Measurements from ENCODE around the gene BPIFB3. TPM values are rescaled to one million over a fixed set of nuclear protein-coding genes. Genes with fewer than 3 reads are reported as not detected.

Gene BPIFB3
- total and polyA plus RNA-seq, 2 of the 13 experiments (the other 11 are each of a cell fraction or from before 2014, with no cell fraction given) = 0.09 TPM; not detected in 1

GRCh38 chr20:33054381-33054780 is 678 bp downstream of the BPIFB3 start:
- POLR2A ChIA-PET = no interaction called here
- H3K79me2 ChIP-seq (ENCODE audit: insufficient read depth, low read length) = no peaks in the 10 kb centered on the region

GRCh38 chr20:33054791-33055190 is 1.1 kb downstream of the BPIFB3 start:
- POLR2A ChIA-PET = no interaction called here
- no peak for ATAC-seq
- Histone ChIP-seq H3K4me1 (ENCODE audit: insufficient read depth, low read length) (peaks cover 17% of the 10 kb centered on the region), H4K20me1 (ENCODE audit: insufficient read depth, low read length) (no peaks in the 10 kb centered on the region), H3K27me3 (ENCODE audit: control insufficient read depth in 1 of 2, insufficient read depth in 2 of 2, low read length in 2 of 2) (peaks cover 1 to 46% of the 10 kb centered on the region in 2 experiments; a peak in 4 of 5 replicates), H3K9me3 (ENCODE audit: low read length) (no peaks in the 10 kb centered on the region), H3K79me2 (ENCODE audit: insufficient read depth, low read length) (no peaks in the 10 kb centered on the region), H3K27ac (ENCODE audit: extremely low read length, insufficient read depth, low read length) (no peak overlapping the region), H3K36me3 (replicated peaks in 1 of 2; ENCODE audit: control insufficient read depth in 1 of 2, insufficient read depth in 2 of 2, low read length in 2 of 2) (no peaks in the 10 kb centered on the region), H3K4me3 (replicated peaks in 1 of 3; ENCODE audit: insufficient read depth in 1 of 3, low read depth in 2 of 3, low read length in 3 of 3) (no peak overlapping the region), H3K9ac (ENCODE audit: insufficient read depth, low read depth, low read length) (no peak overlapping the region), H2AFZ (ENCODE audit: low read length) (no peak overlapping the region), H3K4me2 (ENCODE audit: low read depth, low read length) (no peak overlapping the region)
- no peak for FAIRE-seq
- CTCF ChIA-PET (ENCODE audit: low intra/inter-chr PET ratio, low total read pairs) = no interaction called here
- in situ Hi-C loops (cut with HindIII; ENCODE audit: extremely low pct_ligation_motif_present, low pct_unique_long_range_greater_than_20kb) = no loop called here
- no peak for DNase-seq (ENCODE audit: low spot score)
- intact Hi-C loops (cut with micrococcal nuclease; ENCODE audit: unreplicated experiment) = no loop called here
- BruUV-seq (replicated peaks) = no TSS peak
- 41% methylated on average over 2 of the region's 2 CpGs for WGBS (ENCODE audit: low lambda C conversion rate)
- TF ChIP-seq MATR3 (CRISPR knock-in tag; IDR thresholded peaks at IDR 0.05) (no peak), TBP (CRISPR knock-in tag; IDR thresholded peaks at IDR 0.05) (no peak), ZNF687 (CRISPR knock-in tag; IDR thresholded peaks at IDR 0.05) (no peak), ZNF629 (CRISPR knock-in tag; conservative IDR thresholded peaks at IDR 0.05) (peak; percentile 68), ZNF317 (CRISPR knock-in tag; IDR thresholded peaks at IDR 0.05) (no peak)

More at GRCh38 chr20:33054381-33054780, 678 bp downstream of the BPIFB3 start:
- Histone ChIP-seq H3K4me3 (replicated peaks in 1 of 3; ENCODE audit: insufficient read depth in 1 of 3, low read depth in 2 of 3, low read length in 3 of 3) (no peak overlapping the region), H3K9me3 (ENCODE audit: low read length) (no peaks in the 10 kb centered on the region), H3K36me3 (replicated peaks in 1 of 2; ENCODE audit: control insufficient read depth in 1 of 2, insufficient read depth in 2 of 2, low read length in 2 of 2) (no peaks in the 10 kb centered on the region), H3K9ac (ENCODE audit: insufficient read depth, low read depth, low read length) (no peak overlapping the region), H2AFZ (ENCODE audit: low read length) (no peak overlapping the region), H3K4me2 (ENCODE audit: low read depth, low read length) (no peak overlapping the region), H3K27ac (ENCODE audit: extremely low read length, insufficient read depth, low read length) (no peak overlapping the region), H4K20me1 (ENCODE audit: insufficient read depth, low read length) (no peaks in the 10 kb centered on the region), H3K4me1 (ENCODE audit: insufficient read depth, low read length) (peaks cover 17% of the 10 kb centered on the region), H3K27me3 (ENCODE audit: control insufficient read depth in 1 of 2, insufficient read depth in 2 of 2, low read length in 2 of 2) (peaks cover 1 to 46% of the 10 kb centered on the region in 2 experiments; a peak in 4 of 5 replicates)
- DNase-seq (ENCODE audit: low spot score) = no peak
- no peak for FAIRE-seq
- CTCF ChIA-PET (ENCODE audit: low intra/inter-chr PET ratio, low total read pairs) = no interaction called here
- TF ChIP-seq ARID2 (CRISPR knock-in tag; IDR thresholded peaks at IDR 0.05; ENCODE audit: borderline replicate concordance) (no peak), KLF16 (CRISPR knock-in tag; IDR thresholded peaks at IDR 0.05) (no peak), ZMYM3 (CRISPR knock-in tag; IDR thresholded peaks at IDR 0.05) (peak; percentile 44; the same call in 1 of the 2 replicates)
- intact Hi-C loops (cut with micrococcal nuclease; ENCODE audit: unreplicated experiment) (no loop called here), in situ Hi-C loops (cut with HindIII; ENCODE audit: extremely low pct_ligation_motif_present, low pct_unique_long_range_greater_than_20kb) (no loop called here)
- ATAC-seq = no peak
- WGBS (ENCODE audit: low lambda C conversion rate) = 38% methylated on average over 7 of the region's 7 CpGs
- no TSS peak for BruUV-seq (replicated peaks)
